ENCODE data around the gene AMDHD2.
"Not testable (repeated sequence)": the region's sequence is repeated elsewhere in the genome, so short reads cannot be mapped to it uniquely, and the experiment has no call there.

GRCh38 chr16:2567506-2567905 lies 47.3 kb downstream of the AMDHD2 start:
- not testable (repeated sequence) for TF ChIP-seq HDGF (IDR thresholded peaks at IDR 0.05; ENCODE audit: borderline replicate concordance); LEF1 (IDR thresholded peaks at IDR 0.05; ENCODE audit: borderline replicate concordance); ARNT (IDR thresholded peaks at IDR 0.05); BHLHE40 (IDR thresholded peaks at IDR 0.05; ENCODE audit: borderline replicate concordance); FOXM1 (IDR thresholded peaks at IDR 0.05; ENCODE audit: borderline replicate concordance); TARDBP (IDR thresholded peaks at IDR 0.05); ELF4 (IDR thresholded peaks at IDR 0.05); NFRKB (IDR thresholded peaks at IDR 0.05)

All from HEK293T (cell line).